Epidermal melanocyte (primary cell): ENCODE measurements around the gene RNASE13.
A peak's percentile ranks its signal among the peaks of the same experiment; 100 is the strongest.
"Not testable (repeated sequence)": the region's sequence is repeated elsewhere in the genome, so short reads cannot be mapped to it uniquely, and the experiment has no call there.

Source experiments
- DNase-seq: peaks from one replicate; pipeline ENCODE4 v3.0.0; 2011; ENCODE audit warnings: low spot score; ENCODE audit not compliant: insufficient read length

RNASE13 gene

GRCh38 chr14:21042918-21043317 is 8.3 kb upstream of the RNASE13 start:
- no peak for DNase-seq

GRCh38 chr14:21041676-21042433 is 7.2 kb upstream of the RNASE13 start, which contains the start of gene RNASE7:
Gene RNASE7, plus strand, starts transcription at chr14:21042362. Its CDS starts 631 bp downstream, at chr14:21042993.
- no peak for DNase-seq

GRCh38 chr14:21040941-21041340 is 6.3 kb upstream of the RNASE13 start:
- not testable (repeated sequence) for DNase-seq

- no peak for DNase-seq
Measured at GRCh38 chr14:21040370-21040925, 5.8 kb upstream of the RNASE13 start.

- peak; percentile 80 for DNase-seq
Measured at GRCh38 chr14:21039585-21040369, 5.2 kb upstream of the RNASE13 start.

- DNase-seq: peak; percentile 47
Measured at GRCh38 chr14:21038441-21039422, 4.1 kb upstream of the RNASE13 start.

GRCh38 chr14:21037156-21037555 is 2.5 kb upstream of the RNASE13 start:
- DNase-seq: no peak

- DNase-seq: no peak
Measured at GRCh38 chr14:21036751-21037150, 2.1 kb upstream of the RNASE13 start.

GRCh38 chr14:21033133-21033698 is 1.4 kb downstream of the RNASE13 start:
- DNase-seq: no peak

GRCh38 chr14:21032326-21033132 is 2.1 kb downstream of the RNASE13 start:
- no peak for DNase-seq

- DNase-seq: no peak
Measured at GRCh38 chr14:21030531-21030930, 4.1 kb downstream of the RNASE13 start.

GRCh38 chr14:21029917-21030316 is 4.7 kb downstream of the RNASE13 start, which contains the start of gene TPPP2:
Gene TPPP2, plus strand, starts transcription at chr14:21030217. Its CDS starts 365 bp downstream, at chr14:21030582.
- DNase-seq: no peak

GRCh38 chr14:21026988-21027315 is 7.7 kb downstream of the RNASE13 start:
- DNase-seq: no peak

GRCh38 chr14:21026274-21026987 is 8.2 kb downstream of the RNASE13 start:
- no peak for DNase-seq

- DNase-seq: no peak
Measured at GRCh38 chr14:21025371-21026273, 9.0 kb downstream of the RNASE13 start.

- no peak for DNase-seq
Measured at GRCh38 chr14:21024585-21025370, 9.8 kb downstream of the RNASE13 start, which contains the start of gene NDRG2. Gene NDRG2, minus strand, starts transcription at chr14:21025061. Its CDS starts 1,746 bp downstream, at chr14:21023315.
